Activated T-helper 17 cell treated with anti-CD3 and anti-CD28 coated beads, Interleukin-2, amount 50 U/mL, for 72 hours (primary cell): ENCODE data around the gene SNX24. TPM values are rescaled to one million over a fixed set of nuclear protein-coding genes. Genes with fewer than 3 reads are reported as not detected.
"Not testable (repeated sequence)": the region's sequence is repeated elsewhere in the genome, so short reads cannot be mapped to it uniquely, and the experiment has no call there.

Experiments used
- ATAC-seq: fragments of 150-1000 bp; cut with Tn5 transposase; replicated peaks from 2 replicates; pipeline ENCODE4 v1.10.0; 2021; ENCODE audit warnings: mild to moderate bottlenecking, moderate library complexity
- H3K27ac Mint-ChIP-seq: one replicate; pipeline ENCODE4 v1.8.0; 2022; ENCODE audit warnings: mixed read lengths
- H3K27me3 Mint-ChIP-seq: one replicate; pipeline ENCODE4 v1.8.0; 2022; ENCODE audit warnings: mixed read lengths
- H3K36me3 Mint-ChIP-seq: one replicate; pipeline ENCODE4 v1.8.0; 2022; ENCODE audit warnings: low read depth, mild to moderate bottlenecking, mixed read lengths
- H3K4me1 Mint-ChIP-seq: one replicate; pipeline ENCODE4 v1.8.0; 2022; ENCODE audit warnings: mixed read lengths
- H3K4me3 Mint-ChIP-seq: one replicate; pipeline ENCODE4 v1.8.0; 2022; ENCODE audit warnings: mild to moderate bottlenecking, mixed read lengths
- H3K9me3 Mint-ChIP-seq: one replicate; pipeline ENCODE4 v1.8.0; 2022; ENCODE audit warnings: mixed read lengths
- total RNA-seq, 2 donors: library from RNA; stranded (reverse); gene quantifications; one replicate each; pipeline ENCODE4 v1.2.3, GENCODE V29; 2022

SNX24 gene
- total RNA-seq, 2 donors from 2014 or later: 9.5 to 11.3 TPM

- no peaks in the 10 kb centered on the region for H3K9me3 Mint-ChIP-seq
- H3K27me3 Mint-ChIP-seq: no peaks in the 10 kb centered on the region
- no peak for ATAC-seq
- no peak overlapping the region for H3K27ac Mint-ChIP-seq
- H3K4me1 Mint-ChIP-seq: peaks cover 5% of the 10 kb centered on the region
- H3K4me3 Mint-ChIP-seq: no peak overlapping the region
- H3K36me3 Mint-ChIP-seq: no peaks in the 10 kb centered on the region
Measured at GRCh38 chr5:122885045-122885517, 39.7 kb downstream of the SNX24 start.

DNA sequence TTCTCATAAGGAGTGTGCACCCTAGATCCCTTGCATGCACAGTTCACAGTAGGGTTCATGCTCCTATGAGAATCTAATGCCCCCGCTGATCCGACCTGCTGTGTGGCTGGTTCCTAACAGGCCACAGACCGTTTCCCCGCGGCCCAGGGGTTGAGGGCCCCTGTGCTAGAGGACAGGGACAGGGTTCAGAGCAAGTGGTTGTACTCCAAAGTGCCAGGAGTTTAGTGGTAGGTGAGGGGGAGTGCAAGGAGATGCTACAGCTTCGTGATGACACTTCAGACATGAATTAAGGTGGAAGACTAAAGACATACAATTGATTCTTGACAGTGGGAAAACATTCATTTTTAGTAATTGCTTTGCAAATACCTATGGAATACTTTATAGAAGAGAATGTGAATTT is 40.5 kb downstream of the SNX24 start:
- H3K4me3 Mint-ChIP-seq: no peak overlapping the region
- H3K27ac Mint-ChIP-seq: no peak overlapping the region
- H3K4me1 Mint-ChIP-seq: peaks cover under 1% of the 10 kb centered on the region
- ATAC-seq: no peak
- H3K27me3 Mint-ChIP-seq: no peaks in the 10 kb centered on the region
- H3K9me3 Mint-ChIP-seq: no peaks in the 10 kb centered on the region
- no peaks in the 10 kb centered on the region for H3K36me3 Mint-ChIP-seq

- Mint-ChIP-seq H3K27ac (no peak overlapping the region), H3K4me3 (no peak overlapping the region), H3K9me3 (no peaks in the 10 kb centered on the region), H3K36me3 (no peaks in the 10 kb centered on the region), H3K27me3 (no peaks in the 10 kb centered on the region), H3K4me1 (no peaks in the 10 kb centered on the region)
- ATAC-seq: no peak
Measured at GRCh38 chr5:122895141-122895540, 49.7 kb downstream of the SNX24 start.

DNA sequence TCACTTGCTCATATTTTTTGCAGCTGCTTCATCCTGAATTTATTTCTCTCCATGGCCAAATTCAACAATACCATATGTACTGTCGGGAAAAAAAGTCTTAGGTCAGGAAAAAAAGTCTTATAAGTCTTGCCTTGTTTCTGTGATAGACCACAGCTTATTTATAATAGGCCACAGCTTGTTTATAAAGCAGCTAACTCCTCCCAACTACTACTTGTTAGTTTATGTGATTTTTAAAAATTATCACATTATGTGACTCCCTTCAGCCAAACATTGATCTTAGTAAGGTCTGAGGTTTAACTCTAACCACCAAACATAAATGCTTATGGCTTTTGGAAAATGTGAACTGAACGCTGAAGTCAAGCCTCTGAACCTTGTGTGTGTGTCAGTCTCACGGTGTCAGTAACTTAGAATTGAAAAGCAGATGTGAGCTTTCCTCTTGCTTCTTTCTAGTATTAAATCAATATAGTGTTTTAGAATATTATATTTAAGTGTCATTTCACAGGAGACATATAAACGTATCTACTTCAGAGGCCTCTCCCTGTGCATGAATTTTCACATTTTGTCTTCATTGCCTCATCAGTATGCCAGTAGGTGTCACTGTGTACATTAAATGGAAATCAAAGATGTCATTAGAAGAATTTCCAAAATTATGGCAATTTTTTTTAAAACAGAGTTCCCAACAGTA is 51.3 kb downstream of the SNX24 start:
- no peaks in the 10 kb centered on the region for H3K9me3 Mint-ChIP-seq
- H3K27me3 Mint-ChIP-seq: no peaks in the 10 kb centered on the region
- no peak overlapping the region for H3K27ac Mint-ChIP-seq
- no peak for ATAC-seq
- H3K4me1 Mint-ChIP-seq: peaks cover 3% of the 10 kb centered on the region
- no peak overlapping the region for H3K4me3 Mint-ChIP-seq
- no peaks in the 10 kb centered on the region for H3K36me3 Mint-ChIP-seq

GRCh38 chr5:122897283-122897602 is 51.8 kb downstream of the SNX24 start:
- Mint-ChIP-seq H3K27me3 (no peaks in the 10 kb centered on the region), H3K36me3 (no peaks in the 10 kb centered on the region), H3K4me3 (no peak overlapping the region), H3K27ac (no peak overlapping the region), H3K4me1 (peaks cover 8% of the 10 kb centered on the region), H3K9me3 (no peaks in the 10 kb centered on the region)
- ATAC-seq: no peak

GRCh38 chr5:122901346-122901745 is 55.9 kb downstream of the SNX24 start:
- H3K4me1 Mint-ChIP-seq: peaks cover 15% of the 10 kb centered on the region
- no peak overlapping the region for H3K4me3 Mint-ChIP-seq
- H3K9me3 Mint-ChIP-seq: no peaks in the 10 kb centered on the region
- no peaks in the 10 kb centered on the region for H3K27me3 Mint-ChIP-seq
- ATAC-seq: no peak
- no peak overlapping the region for H3K27ac Mint-ChIP-seq
- H3K36me3 Mint-ChIP-seq: no peaks in the 10 kb centered on the region

DNA sequence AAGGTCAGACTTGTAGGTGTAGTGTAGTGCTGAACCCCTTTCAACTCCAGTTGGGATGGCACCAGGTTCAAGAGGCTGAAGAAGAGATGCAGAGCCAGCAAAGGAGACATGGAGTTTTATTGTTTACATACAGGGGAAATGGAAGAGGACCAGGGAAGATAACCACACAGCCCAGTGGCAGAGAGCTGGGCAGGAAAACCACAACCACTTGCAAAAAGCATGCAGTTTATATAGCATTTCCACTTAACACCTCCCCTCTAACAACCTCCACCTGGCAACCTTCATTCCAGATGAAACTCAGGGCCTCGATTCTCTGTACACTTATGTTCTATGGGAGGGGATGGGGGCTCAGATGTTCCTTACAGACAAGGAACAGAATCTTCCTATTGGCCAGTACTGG is 56.9 kb downstream of the SNX24 start:
- no peak for ATAC-seq
- Mint-ChIP-seq H3K4me3 (no peak overlapping the region), H3K36me3 (no peaks in the 10 kb centered on the region), H3K27ac (no peak overlapping the region), H3K27me3 (no peaks in the 10 kb centered on the region), H3K9me3 (no peaks in the 10 kb centered on the region), H3K4me1 (peaks cover 15% of the 10 kb centered on the region)

DNA sequence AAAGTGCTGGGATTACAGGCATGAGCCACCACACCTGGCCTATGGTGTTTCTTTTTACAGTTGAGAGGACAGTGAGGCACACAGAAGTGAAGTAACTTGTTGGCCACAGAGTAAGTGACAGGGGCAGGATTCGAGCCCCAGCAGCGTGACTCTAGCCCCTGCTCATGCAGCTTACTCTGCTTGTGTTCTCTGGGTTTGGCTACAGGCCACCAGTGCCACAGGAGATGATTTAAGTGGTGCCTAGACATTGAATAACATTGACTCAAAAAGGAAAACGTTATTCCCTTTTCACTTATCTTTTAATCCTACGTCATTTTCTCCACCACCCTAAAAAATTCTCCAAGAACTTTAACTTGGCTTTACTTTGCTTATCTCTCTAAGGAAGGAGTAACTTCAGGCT is 61.4 kb downstream of the SNX24 start:
- H3K4me1 Mint-ChIP-seq: peaks cover 12% of the 10 kb centered on the region
- no peak for ATAC-seq
- no peak overlapping the region for H3K27ac Mint-ChIP-seq
- H3K36me3 Mint-ChIP-seq: no peaks in the 10 kb centered on the region
- no peaks in the 10 kb centered on the region for H3K9me3 Mint-ChIP-seq
- H3K27me3 Mint-ChIP-seq: no peaks in the 10 kb centered on the region
- H3K4me3 Mint-ChIP-seq: no peak overlapping the region

- no peaks in the 10 kb centered on the region for H3K9me3 Mint-ChIP-seq
- no peaks in the 10 kb centered on the region for H3K27me3 Mint-ChIP-seq
- ATAC-seq: no peak
- no peaks in the 10 kb centered on the region for H3K36me3 Mint-ChIP-seq
- H3K4me1 Mint-ChIP-seq: peaks cover 6% of the 10 kb centered on the region
- no peak overlapping the region for H3K27ac Mint-ChIP-seq
- no peak overlapping the region for H3K4me3 Mint-ChIP-seq
Measured at GRCh38 chr5:122907276-122907675, 61.9 kb downstream of the SNX24 start.

DNA sequence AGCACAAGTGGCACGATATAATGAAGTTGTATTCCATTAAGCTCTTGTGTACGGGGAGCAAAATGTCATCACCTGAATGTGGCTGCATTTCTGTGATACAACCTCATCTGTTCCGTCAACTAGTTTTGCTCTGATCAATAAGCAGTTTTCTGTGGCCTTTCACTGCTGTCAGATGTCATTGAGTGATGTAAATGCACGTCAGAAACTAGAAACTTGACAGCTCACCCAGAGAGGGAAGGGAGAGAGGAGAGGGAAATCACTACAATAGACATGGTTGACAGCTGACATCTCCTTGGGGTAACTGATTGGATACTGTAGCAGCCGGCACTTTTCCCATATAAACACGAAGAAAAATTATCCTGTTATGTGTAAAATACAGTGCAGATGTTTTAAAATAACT is 62.7 kb downstream of the SNX24 start:
- Mint-ChIP-seq H3K27me3 (no peaks in the 10 kb centered on the region), H3K27ac (no peak overlapping the region)
- no peak for ATAC-seq

GRCh38 chr5:122908662-122909061 is 63.2 kb downstream of the SNX24 start:
- ATAC-seq: no peak
- no peaks in the 10 kb centered on the region for H3K27me3 Mint-ChIP-seq
- no peaks in the 10 kb centered on the region for H3K4me1 Mint-ChIP-seq
- no peak overlapping the region for H3K27ac Mint-ChIP-seq
- H3K4me3 Mint-ChIP-seq: no peak overlapping the region
- H3K36me3 Mint-ChIP-seq: no peaks in the 10 kb centered on the region
- no peaks in the 10 kb centered on the region for H3K9me3 Mint-ChIP-seq

More for the DNA sequence above, 62.7 kb downstream of the SNX24 start:
- Mint-ChIP-seq H3K36me3 (no peaks in the 10 kb centered on the region), H3K4me1 (no peaks in the 10 kb centered on the region), H3K4me3 (no peak overlapping the region), H3K9me3 (no peaks in the 10 kb centered on the region)

DNA sequence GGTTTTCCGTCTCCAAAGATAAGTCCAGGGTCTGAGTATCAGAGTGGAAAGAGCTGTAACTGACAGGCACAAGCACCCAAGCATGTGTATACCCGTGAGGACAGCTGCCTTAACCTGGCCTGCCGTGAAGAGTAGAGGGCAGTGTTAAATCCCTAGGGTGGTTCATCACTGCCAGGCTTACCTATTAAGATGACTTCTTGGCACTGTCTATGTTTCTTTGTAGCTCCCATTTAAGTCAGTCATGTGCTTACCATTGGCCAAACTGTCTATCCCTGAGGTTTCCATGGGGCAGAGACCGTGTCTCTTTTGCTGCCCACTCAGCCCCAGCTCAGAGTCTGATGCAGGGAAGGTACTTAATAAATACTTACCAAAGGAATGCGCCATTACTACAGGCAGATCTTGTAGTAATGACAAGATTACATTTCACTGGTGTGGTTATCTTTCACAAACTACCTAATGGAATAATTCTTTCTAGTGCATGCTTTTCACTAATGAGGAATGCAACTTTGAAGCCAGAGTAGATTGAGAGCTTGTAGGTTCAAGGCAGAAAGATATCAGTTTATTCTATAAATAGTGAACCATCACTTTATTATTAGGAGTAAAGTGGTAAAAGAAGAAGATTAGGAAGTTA is 64.2 kb downstream of the SNX24 start:
- Mint-ChIP-seq H3K36me3 (no peaks in the 10 kb centered on the region), H3K27me3 (no peaks in the 10 kb centered on the region), H3K9me3 (no peaks in the 10 kb centered on the region), H3K4me3 (no peak overlapping the region), H3K4me1 (no peaks in the 10 kb centered on the region), H3K27ac (no peak overlapping the region)
- ATAC-seq: no peak

DNA sequence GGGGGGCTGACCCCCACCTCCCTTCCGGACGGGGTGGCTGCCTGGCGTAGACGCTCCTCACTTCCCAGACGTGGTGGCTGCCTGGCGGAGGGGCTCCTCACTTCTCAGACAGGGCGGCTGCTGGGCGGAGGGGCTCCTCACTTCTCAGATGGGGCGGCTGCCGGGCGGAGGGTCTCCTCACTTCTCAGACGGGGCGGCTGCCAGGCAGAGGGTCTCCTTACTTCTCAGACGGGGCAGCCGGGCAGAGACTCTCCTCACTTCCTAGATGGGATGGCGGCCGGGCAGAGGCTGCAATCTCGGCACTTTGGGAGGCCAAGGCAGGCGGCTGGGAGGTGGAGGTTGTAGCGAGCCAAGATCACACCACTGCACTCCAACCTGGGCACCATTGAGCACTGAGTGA is 68.0 kb downstream of the SNX24 start:
- H3K4me1 Mint-ChIP-seq, H3K27ac Mint-ChIP-seq, ATAC-seq: not testable (repeated sequence)

DNA sequence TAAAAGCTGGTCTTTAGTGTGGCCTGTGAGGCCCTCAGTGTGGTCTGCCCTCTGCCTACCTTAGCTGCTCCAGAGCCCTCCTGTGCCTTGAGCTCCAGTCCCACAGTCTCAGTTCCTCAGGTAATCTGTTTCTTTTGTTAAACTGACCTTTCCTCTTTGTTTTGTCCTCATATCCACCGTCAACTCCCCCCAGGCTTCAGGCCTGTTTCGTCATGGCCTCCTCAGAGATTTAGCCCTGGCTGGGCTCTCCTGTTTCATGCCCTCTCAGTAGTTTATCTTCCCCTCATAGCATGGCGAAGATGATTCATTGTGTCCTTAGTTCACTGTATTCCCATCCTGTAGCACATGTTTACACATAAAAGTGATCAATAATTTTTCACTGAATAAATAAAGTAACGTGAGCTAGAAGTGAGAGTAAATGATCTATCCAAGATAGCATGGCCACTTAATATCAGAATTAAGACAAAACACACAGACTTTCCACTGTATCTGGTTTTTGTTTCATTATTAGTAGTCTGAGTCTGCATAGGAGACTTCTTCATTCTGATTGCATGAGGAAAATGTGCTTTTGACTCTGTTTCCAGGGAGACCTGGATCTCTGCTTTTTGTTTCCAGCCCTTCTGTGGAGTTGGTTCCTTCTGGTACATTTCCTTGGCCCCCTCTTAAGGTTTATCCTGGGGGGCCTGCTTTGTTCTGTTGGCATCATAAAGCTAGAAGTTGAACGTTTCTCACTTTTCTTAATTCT is 70.5 kb downstream of the SNX24 start:
- peak; percentile 45 for ATAC-seq

More for the DNA sequence above, 68.0 kb downstream of the SNX24 start:
- not testable (repeated sequence) for H3K36me3 Mint-ChIP-seq, H3K27me3 Mint-ChIP-seq, H3K4me3 Mint-ChIP-seq, H3K9me3 Mint-ChIP-seq

DNA sequence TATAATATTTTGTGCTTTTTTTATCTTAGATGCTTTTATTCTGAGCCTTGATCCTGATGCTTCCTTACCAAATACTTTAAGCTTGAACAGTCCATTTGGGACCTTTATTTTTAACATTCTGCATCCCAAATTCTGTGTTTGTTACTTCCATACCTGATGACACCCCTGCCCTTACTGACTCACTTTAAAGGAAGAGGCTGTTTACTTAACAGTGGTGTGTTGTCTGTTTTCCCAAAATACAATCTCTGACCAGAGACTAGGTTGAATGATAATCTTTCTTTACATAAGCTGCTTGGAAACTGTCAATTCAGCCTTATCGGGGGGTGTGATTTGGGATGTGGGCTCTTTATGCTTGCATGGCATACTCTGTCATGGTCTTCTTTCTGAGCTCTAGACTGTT is 71.1 kb downstream of the SNX24 start:
- no peak overlapping the region for H3K27ac Mint-ChIP-seq
- H3K9me3 Mint-ChIP-seq: no peaks in the 10 kb centered on the region
- no peaks in the 10 kb centered on the region for H3K36me3 Mint-ChIP-seq
- no peaks in the 10 kb centered on the region for H3K27me3 Mint-ChIP-seq
- H3K4me3 Mint-ChIP-seq: no peak overlapping the region
- H3K4me1 Mint-ChIP-seq: peaks cover 9% of the 10 kb centered on the region
- no peak for ATAC-seq

More for the DNA sequence above, 70.5 kb downstream of the SNX24 start:
- Mint-ChIP-seq H3K27me3 (no peaks in the 10 kb centered on the region), H3K4me3 (no peak overlapping the region), H3K9me3 (no peaks in the 10 kb centered on the region), H3K36me3 (no peaks in the 10 kb centered on the region), H3K27ac (no peak overlapping the region), H3K4me1 (peaks cover 9% of the 10 kb centered on the region)
